Measurements from ENCODE around the gene ANGPTL8.

ANGPTL8 gene

DNA sequence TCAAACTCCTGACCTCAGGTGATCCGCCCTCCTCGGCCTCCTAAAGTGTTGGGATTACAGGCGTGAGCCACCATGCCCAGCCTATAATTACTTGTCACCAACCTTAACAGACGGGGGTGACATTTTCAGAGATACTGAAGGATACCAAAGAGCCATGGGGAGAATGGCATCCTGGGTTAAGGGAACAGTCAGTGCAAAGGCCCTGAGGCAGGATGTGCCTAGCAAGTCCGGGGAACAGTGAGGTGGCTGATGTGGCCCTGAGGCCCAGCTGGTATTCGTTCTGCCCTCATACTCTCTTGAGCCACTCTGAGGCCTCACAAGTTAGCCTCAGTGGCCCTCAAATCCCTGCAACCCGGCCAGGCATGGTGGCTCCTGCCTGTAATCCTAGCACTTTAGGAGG, 15.0 kb upstream of the ANGPTL8 start:
- no peak for TF ChIP-seq ZNF565 (CRISPR knock-in tag; conservative IDR thresholded peaks at IDR 0.05; ENCODE audit: low read depth)
- no peak for TF ChIP-seq TSHZ2 (CRISPR knock-in tag; IDR thresholded peaks at IDR 0.05)
- TF ChIP-seq ZNF70 (CRISPR knock-in tag; IDR thresholded peaks at IDR 0.05) = no peak
- TF ChIP-seq ESRRG (CRISPR knock-in tag; IDR thresholded peaks at IDR 0.05) = no peak
- no peak for TF ChIP-seq ISL1 (CRISPR knock-in tag; IDR thresholded peaks at IDR 0.05)
- no peak for TF ChIP-seq ZNF8 (CRISPR knock-in tag; IDR thresholded peaks at IDR 0.05)
- TF ChIP-seq RARB (CRISPR knock-in tag; IDR thresholded peaks at IDR 0.05) = no peak
- TF ChIP-seq OSR1 (CRISPR knock-in tag; IDR thresholded peaks at IDR 0.05) = no peak
- no peak for TF ChIP-seq PPARA (CRISPR knock-in tag; IDR thresholded peaks at IDR 0.05; ENCODE audit: borderline replicate concordance)
- TF ChIP-seq CSRNP3 (CRISPR knock-in tag; IDR thresholded peaks at IDR 0.05) = no peak
- TF ChIP-seq ARNTL (CRISPR knock-in tag; IDR thresholded peaks at IDR 0.05; ENCODE audit: borderline replicate concordance, low read depth) = no peak
- no peak for TF ChIP-seq ZC3H10 (CRISPR knock-in tag; IDR thresholded peaks at IDR 0.05)
- TF ChIP-seq, protein P1, sequence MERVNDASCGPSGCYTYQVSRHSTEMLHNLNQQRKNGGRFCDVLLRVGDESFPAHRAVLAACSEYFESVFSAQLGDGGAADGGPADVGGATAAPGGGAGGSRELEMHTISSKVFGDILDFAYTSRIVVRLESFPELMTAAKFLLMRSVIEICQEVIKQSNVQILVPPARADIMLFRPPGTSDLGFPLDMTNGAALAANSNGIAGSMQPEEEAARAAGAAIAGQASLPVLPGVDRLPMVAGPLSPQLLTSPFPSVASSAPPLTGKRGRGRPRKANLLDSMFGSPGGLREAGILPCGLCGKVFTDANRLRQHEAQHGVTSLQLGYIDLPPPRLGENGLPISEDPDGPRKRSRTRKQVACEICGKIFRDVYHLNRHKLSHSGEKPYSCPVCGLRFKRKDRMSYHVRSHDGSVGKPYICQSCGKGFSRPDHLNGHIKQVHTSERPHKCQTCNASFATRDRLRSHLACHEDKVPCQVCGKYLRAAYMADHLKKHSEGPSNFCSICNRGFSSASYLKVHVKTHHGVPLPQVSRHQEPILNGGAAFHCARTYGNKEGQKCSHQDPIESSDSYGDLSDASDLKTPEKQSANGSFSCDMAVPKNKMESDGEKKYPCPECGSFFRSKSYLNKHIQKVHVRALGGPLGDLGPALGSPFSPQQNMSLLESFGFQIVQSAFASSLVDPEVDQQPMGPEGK (CRISPR knock-in tag; IDR thresholded peaks at IDR 0.05; ENCODE audit: borderline replicate concordance) = no peak
- TF ChIP-seq GLIS3 (CRISPR knock-in tag; IDR thresholded peaks at IDR 0.05) = no peak
- TF ChIP-seq, protein P2, sequence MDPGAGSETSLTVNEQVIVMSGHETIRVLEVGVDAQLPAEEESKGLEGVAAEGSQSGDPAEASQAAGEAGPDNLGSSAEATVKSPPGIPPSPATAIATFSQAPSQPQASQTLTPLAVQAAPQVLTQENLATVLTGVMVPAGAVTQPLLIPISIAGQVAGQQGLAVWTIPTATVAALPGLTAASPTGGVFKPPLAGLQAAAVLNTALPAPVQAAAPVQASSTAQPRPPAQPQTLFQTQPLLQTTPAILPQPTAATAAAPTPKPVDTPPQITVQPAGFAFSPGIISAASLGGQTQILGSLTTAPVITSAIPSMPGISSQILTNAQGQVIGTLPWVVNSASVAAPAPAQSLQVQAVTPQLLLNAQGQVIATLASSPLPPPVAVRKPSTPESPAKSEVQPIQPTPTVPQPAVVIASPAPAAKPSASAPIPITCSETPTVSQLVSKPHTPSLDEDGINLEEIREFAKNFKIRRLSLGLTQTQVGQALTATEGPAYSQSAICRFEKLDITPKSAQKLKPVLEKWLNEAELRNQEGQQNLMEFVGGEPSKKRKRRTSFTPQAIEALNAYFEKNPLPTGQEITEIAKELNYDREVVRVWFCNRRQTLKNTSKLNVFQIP (CRISPR knock-in tag; IDR thresholded peaks at IDR 0.05; ENCODE audit: borderline replicate concordance, low read depth) = no peak
- TF ChIP-seq TOX (CRISPR knock-in tag; IDR thresholded peaks at IDR 0.05; ENCODE audit: borderline replicate concordance) = no peak
- TF ChIP-seq ZFP30 (CRISPR knock-in tag; IDR thresholded peaks at IDR 0.05) = no peak
- TF ChIP-seq CSDC2 (CRISPR knock-in tag; IDR thresholded peaks at IDR 0.05) = no peak
- no peak for TF ChIP-seq TCF4 (CRISPR knock-in tag; IDR thresholded peaks at IDR 0.05; ENCODE audit: borderline replicate concordance)

GRCh38 chr19:11225172-11225571, 14.2 kb upstream of the ANGPTL8 start:
- TF ChIP-seq CSRNP3 (CRISPR knock-in tag; IDR thresholded peaks at IDR 0.05) (no peak), ZFP30 (CRISPR knock-in tag; IDR thresholded peaks at IDR 0.05) (no peak), ESRRG (CRISPR knock-in tag; IDR thresholded peaks at IDR 0.05) (no peak), ZNF565 (CRISPR knock-in tag; conservative IDR thresholded peaks at IDR 0.05; ENCODE audit: low read depth) (no peak), BACH2 (CRISPR knock-in tag; IDR thresholded peaks at IDR 0.05; ENCODE audit: borderline replicate concordance) (no peak), SNAI2 (CRISPR knock-in tag; IDR thresholded peaks at IDR 0.05) (no peak), ARNTL (CRISPR knock-in tag; IDR thresholded peaks at IDR 0.05; ENCODE audit: borderline replicate concordance, low read depth) (no peak)
- no peak for ATAC-seq

More for the DNA sequence above, 15.0 kb upstream of the ANGPTL8 start:
- ATAC-seq = no peak

- TF ChIP-seq SNAI2 (CRISPR knock-in tag; IDR thresholded peaks at IDR 0.05) = no peak
- no peak for TF ChIP-seq ESRRG (CRISPR knock-in tag; IDR thresholded peaks at IDR 0.05)
- no peak for TF ChIP-seq ZNF70 (CRISPR knock-in tag; IDR thresholded peaks at IDR 0.05)
- no peak for TF ChIP-seq TCF4 (CRISPR knock-in tag; IDR thresholded peaks at IDR 0.05; ENCODE audit: borderline replicate concordance)
- TF ChIP-seq ZFP3 (CRISPR knock-in tag; IDR thresholded peaks at IDR 0.05) = no peak
- no peak for TF ChIP-seq ZC3H10 (CRISPR knock-in tag; IDR thresholded peaks at IDR 0.05)
- TF ChIP-seq, protein P3, sequence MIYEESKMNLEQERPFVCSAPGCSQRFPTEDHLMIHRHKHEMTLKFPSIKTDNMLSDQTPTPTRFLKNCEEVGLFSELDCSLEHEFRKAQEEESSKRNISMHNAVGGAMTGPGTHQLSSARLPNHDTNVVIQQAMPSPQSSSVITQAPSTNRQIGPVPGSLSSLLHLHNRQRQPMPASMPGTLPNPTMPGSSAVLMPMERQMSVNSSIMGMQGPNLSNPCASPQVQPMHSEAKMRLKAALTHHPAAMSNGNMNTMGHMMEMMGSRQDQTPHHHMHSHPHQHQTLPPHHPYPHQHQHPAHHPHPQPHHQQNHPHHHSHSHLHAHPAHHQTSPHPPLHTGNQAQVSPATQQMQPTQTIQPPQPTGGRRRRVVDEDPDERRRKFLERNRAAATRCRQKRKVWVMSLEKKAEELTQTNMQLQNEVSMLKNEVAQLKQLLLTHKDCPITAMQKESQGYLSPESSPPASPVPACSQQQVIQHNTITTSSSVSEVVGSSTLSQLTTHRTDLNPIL (CRISPR knock-in tag; IDR thresholded peaks at IDR 0.05; ENCODE audit: low read depth) = no peak
- TF ChIP-seq RARB (CRISPR knock-in tag; IDR thresholded peaks at IDR 0.05) = no peak
- no peak for TF ChIP-seq TOX (CRISPR knock-in tag; IDR thresholded peaks at IDR 0.05; ENCODE audit: borderline replicate concordance)
- TF ChIP-seq ZFP30 (CRISPR knock-in tag; IDR thresholded peaks at IDR 0.05) = no peak
- TF ChIP-seq GLIS3 (CRISPR knock-in tag; IDR thresholded peaks at IDR 0.05) = no peak
- no peak for TF ChIP-seq TSHZ2 (CRISPR knock-in tag; IDR thresholded peaks at IDR 0.05)
- no peak for TF ChIP-seq OSR1 (CRISPR knock-in tag; IDR thresholded peaks at IDR 0.05)
- ATAC-seq = no peak
Observed at GRCh38 chr19:11225815-11226214, 13.6 kb upstream of the ANGPTL8 start.

Data from SK-N-SH treated with all-trans-retinoic acid at 6 μM for 48 hours (cell line).